Measurements from ENCODE around the gene FGD6.

DNA sequence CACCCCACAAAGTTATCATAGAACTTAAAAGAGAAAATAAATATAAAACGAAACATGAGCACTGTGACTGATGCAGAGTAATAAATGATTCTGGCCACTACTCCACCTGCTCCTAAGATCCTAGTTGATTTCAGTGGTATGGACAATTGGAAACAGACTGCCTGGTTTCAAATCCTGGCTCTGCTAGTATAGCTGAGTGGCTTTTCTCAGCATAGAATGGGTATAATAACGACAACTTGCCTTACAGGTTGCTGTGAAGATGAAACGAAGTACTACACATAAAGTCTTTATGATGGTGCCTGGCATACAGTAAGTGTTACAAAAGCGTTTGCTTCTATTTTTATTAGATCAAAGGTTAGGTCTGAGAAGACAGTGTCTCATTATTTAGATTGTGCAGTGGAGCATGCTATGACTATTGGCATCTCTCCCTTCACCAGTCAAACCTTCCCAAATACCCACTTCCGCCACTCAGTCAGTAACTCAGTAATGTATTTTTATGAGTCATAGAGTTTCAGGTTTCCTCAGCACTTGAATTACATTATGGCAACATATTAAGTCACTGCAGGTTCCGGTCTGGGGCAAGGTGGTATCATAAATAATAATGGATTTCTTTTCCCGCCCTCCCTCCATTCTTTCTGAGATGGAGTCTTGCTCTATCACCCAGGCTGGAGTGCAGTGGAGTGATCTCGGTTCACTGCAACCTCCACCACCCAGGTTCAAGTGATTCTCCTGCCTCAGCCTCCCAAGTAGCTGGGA, 114.2 kb downstream of the FGD6 start:
- TF ChIP-seq JUN (IDR thresholded peaks at IDR 0.05) (peak; percentile 77 to 82; a peak in 3 of 5 replicates), CEBPB (IDR thresholded peaks at IDR 0.05) (peak; percentile 74 to 77), CBX8 (IDR thresholded peaks at IDR 0.05) (no peak)
- TF ChIP-seq, protein P1, sequence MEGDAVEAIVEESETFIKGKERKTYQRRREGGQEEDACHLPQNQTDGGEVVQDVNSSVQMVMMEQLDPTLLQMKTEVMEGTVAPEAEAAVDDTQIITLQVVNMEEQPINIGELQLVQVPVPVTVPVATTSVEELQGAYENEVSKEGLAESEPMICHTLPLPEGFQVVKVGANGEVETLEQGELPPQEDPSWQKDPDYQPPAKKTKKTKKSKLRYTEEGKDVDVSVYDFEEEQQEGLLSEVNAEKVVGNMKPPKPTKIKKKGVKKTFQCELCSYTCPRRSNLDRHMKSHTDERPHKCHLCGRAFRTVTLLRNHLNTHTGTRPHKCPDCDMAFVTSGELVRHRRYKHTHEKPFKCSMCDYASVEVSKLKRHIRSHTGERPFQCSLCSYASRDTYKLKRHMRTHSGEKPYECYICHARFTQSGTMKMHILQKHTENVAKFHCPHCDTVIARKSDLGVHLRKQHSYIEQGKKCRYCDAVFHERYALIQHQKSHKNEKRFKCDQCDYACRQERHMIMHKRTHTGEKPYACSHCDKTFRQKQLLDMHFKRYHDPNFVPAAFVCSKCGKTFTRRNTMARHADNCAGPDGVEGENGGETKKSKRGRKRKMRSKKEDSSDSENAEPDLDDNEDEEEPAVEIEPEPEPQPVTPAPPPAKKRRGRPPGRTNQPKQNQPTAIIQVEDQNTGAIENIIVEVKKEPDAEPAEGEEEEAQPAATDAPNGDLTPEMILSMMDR (IDR thresholded peaks at IDR 0.05): no peak
- TF ChIP-seq, protein P2, sequence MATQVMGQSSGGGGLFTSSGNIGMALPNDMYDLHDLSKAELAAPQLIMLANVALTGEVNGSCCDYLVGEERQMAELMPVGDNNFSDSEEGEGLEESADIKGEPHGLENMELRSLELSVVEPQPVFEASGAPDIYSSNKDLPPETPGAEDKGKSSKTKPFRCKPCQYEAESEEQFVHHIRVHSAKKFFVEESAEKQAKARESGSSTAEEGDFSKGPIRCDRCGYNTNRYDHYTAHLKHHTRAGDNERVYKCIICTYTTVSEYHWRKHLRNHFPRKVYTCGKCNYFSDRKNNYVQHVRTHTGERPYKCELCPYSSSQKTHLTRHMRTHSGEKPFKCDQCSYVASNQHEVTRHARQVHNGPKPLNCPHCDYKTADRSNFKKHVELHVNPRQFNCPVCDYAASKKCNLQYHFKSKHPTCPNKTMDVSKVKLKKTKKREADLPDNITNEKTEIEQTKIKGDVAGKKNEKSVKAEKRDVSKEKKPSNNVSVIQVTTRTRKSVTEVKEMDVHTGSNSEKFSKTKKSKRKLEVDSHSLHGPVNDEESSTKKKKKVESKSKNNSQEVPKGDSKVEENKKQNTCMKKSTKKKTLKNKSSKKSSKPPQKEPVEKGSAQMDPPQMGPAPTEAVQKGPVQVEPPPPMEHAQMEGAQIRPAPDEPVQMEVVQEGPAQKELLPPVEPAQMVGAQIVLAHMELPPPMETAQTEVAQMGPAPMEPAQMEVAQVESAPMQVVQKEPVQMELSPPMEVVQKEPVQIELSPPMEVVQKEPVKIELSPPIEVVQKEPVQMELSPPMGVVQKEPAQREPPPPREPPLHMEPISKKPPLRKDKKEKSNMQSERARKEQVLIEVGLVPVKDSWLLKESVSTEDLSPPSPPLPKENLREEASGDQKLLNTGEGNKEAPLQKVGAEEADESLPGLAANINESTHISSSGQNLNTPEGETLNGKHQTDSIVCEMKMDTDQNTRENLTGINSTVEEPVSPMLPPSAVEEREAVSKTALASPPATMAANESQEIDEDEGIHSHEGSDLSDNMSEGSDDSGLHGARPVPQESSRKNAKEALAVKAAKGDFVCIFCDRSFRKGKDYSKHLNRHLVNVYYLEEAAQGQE (IDR thresholded peaks at IDR 0.05): no peak
